Stimulated activated CD4-positive, alpha-beta T cell treated with anti-CD3 and anti-CD28 coated beads, Interleukin-15, amount 100 ng/mL, for 1 hour (primary cell): Measurements from ENCODE around the gene IBA57.

ENCODE experiments used
- DNase-seq, 2 donors: peaks; one replicate each; pipeline ENCODE4 v3.0.0-alpha.2; 2020; ENCODE audit warnings: low read depth in 1 of 2, low spot score in 1 of 2

Gene IBA57

DNA sequence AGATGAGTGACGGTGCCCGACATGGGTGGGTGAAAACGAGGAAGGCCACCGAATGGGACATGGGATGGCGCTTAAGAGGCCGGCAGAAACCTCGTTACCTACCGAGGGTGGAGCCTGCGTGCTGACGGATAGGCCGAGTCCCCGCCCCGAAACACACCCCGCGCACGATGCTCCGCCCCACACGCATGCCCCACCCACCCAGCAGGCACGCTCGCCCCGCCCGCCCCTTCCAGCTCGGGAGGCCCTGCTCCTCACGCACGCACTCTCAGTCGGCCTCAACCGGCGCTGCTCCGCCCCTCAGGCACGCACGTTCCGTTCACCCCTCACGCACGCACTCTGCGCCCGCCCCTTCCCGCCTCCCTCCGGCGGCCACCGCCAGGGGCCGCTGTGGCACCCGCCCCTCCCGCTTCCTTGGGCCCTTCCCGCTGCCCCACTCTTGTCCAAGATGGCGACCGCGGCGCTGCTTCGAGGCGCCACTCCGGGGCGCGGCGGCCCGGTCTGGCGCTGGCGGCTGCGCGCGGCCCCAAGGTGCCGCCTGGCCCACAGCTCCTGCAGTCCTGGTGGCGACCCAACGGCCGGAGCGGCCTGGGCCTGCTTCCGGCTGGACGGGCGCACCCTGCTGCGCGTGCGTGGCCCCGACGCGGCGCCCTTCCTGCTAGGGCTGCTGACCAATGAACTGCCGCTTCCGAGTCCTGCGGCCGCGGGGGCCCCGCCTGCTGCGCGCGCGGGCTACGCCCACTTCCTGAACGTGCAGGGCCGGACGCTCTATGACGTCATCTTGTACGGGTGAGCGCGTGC lies at the start of gene IBA57:
Gene IBA57 (plus strand): TSS at position 433 of the 798 bp plus-strand sequence. CDS start 13 bp downstream, at position 446.
- peak; percentile 99 to 100 for DNase-seq

DNA sequence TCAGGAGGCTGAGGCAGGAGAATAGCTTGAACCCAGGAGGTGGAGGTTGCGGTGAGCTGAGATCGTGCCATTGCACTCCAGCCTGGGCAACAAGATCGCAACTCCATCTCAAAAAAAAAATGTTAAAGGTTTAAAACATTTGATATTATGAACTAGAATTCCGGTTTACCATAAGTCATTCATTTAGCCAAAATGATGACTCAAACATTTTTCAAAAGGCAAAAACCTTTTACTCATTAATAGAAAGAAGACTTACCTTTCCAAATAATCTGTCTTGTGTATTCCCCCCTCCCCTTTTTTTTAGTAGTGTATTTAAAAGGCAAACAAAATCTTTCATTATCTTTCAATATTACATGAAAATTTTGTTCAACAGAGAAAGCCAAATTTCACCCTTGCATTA lies 48.3 kb upstream of the IBA57 start:
- no peak for DNase-seq

DNA sequence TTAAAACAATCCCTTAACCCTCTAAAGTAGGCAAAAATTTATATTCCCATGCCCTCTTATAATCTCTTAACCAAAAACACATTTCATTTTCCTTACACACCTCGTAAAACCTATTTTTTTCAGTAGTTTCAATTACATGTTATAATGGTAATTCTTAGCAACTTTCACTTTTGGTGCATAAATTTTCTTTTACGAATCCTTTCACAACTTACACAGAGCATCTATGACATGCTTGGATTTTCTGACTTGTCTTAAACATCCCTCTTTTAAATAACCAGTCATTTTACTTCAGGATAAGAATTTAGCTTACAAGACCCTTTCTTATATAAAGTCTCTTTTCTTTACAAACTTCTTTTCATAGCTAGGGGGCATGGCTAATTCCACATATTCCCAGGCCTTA lies 47.6 kb upstream of the IBA57 start:
- DNase-seq: no peak

DNA sequence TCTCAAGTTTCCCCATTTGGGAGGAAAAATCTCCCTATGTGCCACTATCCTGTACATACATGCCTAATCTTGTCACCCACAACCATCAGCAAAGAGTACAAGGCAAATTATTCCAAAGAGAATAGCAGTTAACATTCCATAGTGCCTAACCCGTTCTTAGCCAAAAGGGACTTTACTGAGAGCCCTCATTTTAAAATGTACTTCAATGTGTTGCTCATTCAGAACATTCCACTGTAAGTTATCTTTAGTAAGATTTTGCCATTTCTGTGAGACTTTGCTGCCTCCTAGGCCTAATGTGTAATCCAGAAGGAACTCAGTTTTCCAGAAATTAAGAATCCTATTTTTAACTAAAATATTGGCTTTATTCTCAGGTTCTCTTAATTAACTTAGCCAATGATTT lies 45.3 kb upstream of the IBA57 start:
- no peak for DNase-seq

DNA sequence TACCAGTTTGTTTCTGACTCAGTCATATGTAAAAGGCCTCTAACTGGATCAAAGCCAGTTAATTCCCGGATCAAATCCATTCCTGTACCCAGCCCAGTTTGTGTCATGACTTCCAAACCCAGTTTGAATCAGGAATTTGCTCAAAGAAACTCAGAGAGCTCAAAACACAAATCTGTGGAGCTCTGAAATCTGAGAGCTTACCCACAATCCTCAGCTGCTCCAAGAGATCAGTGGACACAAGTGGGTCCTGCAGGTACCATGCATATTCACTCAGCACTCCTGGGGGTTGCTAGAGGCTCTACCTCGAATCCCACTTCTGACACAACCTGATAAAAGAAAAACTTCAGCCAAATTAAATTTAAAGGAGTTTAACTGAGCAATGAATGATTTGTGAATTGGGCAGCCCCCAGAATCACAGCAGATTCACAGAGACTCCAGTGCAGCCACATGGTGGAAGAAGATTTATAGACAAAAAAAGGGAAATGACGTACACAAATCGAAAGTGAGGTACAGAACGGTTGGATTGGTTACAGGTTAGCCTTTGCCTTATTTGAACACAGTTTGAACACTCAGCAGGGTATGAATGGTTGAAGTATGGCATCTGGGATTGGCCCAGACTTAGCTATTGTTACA lies 44.6 kb upstream of the IBA57 start:
- no peak for DNase-seq

DNA sequence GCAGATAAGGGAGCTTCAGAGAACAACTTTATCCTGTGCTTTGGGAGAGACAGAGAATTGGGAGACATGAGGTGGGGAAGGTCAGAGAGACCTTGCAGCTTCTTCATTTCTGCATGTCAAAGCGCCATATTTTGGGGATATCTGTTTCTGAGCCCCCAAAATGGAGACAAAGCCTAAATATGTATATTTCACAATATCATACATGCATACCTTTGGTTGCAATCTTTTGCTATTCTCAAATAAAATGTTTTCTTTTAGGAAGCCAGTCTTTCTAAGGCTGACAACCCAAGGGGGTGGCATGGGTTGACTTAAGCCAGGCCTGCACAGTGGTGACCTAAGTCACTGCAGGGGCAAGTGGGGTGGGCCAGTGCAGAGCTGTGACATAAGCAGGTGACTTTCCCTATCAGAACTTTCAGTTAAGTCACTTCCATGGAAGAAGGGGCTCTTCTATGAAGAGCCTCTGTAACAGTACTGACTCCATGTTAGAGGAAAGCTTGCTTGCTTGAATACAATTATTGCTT lies 42.6 kb upstream of the IBA57 start:
- DNase-seq: no peak

DNA sequence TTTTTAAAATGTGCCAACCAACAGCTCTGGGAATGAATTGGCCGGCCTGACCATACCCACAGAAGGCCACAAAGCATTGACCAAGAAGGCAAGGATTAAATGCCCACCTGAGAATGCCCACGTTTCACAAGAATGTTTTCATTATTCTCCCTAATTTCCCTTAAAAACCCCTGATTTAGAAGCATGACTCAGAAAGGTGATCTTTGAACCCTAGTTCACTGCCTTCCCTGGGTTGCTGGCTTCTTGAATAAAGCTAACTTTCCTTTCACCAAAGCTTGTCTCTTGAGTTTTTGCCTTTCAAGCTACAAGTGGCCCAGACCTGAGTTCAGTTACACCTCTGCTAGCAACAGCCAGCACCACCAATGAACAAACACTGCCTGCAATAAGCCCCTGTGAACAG lies 42.1 kb upstream of the IBA57 start:
- DNase-seq: no peak

DNA sequence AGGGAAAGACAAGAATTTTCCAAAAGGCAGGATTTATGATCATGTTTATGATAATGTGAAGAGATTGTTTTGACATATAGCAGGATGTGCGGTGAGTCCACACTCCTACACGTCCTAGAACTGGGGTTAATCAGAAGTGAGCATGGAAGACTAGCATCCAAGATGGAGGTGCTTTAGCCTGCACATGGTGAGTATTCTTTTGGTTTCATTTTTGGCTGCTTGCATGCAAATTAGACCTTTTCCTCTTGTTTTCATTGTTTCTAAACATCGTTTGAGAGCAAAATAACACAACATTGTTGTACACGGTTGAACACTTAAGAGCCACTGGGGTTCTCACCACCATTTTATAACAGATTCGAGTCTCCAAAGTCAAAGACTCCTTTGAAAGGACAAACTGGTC lies 40.4 kb upstream of the IBA57 start:
- no peak for DNase-seq

DNA sequence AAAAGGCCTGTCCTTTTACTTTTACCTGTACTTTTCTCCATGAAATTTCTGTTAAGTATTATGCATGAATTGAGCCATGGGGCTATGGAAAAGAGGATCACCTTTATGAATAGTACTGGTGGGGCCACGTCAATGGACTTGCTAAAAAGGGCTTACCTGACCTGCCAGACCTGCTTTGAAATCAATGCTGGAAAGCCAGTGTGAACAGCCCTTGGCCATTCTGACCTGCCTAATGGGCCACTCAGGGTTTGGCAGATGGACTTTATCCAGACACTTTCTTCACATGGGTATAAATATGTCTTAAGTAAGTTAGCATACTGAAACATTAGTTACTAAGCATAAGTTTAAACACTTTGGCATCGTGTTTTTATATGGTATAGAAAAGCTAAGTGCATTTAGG lies 33.8 kb upstream of the IBA57 start:
- DNase-seq: no peak

DNA sequence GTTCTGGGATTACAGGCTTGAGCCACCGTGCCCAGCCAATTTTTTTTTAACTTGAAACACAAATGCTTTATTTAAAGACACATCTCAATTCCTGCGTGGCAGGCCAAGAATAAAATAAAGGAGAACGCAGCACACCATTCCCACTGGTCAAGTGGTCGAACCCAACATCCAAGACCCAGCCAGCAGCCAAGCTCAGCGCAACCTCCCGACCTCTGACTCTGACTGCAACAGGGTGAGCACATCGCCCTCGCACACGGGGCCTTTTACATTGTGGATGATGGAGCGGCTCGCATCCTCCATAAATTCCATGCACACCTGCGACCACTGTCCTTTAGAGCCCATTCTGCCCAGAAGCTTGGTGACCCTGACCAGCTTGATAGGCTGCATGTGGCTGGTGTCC lies 31.0 kb upstream of the IBA57 start:
- DNase-seq: no peak

DNA sequence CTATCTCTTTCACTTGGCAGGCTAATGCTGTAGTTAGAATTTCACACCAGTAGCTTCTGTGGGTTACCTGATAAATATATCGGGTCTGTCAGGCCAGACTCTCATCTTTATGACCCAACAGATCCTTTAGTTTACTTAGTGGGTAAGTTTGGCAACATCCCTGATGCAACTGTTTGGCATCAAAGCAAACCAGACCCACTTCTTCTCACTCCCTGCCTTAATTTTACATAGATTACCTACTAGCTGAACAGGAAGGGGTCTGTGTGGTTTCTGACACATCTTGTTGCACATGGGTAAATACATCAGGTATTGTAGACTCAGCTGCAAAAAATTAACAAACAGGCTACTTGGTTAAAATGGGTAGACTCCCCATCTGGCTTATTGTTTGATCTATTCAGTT lies 28.7 kb upstream of the IBA57 start:
- no peak for DNase-seq

DNA sequence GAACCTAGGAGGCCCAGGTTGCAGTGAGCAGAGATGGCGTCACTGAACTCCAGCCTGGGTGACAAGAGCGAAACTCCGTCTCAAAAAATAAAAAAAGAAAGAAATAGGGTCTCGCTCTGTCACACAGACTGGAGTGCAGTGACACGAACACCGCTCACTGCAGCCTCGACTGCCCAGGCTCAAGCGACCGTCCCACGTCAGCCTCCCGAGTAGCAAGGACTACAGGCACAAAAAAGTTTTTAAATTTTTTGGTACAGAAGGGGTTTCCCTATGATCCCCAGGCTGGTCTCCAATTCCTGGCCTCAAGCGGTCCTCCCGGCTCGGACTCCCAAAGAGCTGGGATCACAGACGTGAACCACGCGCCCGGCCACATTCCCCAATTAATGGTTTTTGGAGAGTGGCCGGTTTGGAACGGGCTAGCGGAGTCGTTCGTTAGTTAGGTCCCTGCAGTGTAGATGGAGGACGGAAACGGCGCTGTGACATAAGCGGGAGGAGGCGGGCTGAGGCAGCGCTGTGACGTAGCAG lies 26.1 kb upstream of the IBA57 start:
- no peak for DNase-seq

DNA sequence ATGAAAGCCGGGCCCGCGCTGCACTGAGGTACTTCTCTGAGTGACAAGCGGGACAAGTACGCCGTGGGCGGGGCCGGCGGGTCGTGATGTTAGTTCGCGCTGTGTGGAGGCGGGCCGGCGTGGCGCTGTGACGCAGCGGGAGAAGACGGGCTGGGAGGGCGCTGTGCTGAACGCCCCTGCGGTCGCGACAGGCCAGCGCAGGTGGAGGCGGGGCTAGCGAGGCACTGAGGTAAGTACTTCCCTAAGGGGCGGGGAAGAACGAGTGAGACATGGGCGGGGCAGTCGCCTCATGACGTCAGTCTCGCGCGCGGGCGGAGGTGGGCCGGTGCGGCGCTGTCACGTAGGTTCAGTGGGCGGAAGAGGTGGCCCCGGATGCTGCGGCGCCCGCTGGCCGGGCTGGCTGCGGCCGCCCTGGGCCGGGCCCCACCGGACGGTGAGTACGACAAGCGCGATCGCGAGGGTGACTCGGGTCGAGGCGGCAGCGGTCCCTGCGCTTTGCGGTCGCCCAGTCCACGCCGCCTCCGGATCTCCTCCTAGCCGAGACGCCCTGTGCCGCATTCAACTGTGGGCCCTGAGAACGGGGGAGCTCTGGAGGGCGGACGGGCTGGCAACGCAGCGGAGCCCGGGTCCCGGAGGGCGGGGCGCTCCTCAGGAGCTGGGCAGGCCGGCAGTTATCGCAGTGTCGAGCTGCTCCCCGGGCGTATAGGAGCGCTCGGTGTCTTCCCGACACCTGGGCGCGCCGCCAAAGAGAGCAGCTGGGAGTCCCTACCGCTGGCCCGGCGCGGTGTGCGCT lies 25.5 kb upstream of the IBA57 start, which contains the start of gene GUK1:
Gene GUK1 (plus strand): TSS at position 349 of the 793 bp plus-strand sequence. CDS start 24 bp downstream, at position 373.
- DNase-seq: peak; percentile 99 to 100

DNA sequence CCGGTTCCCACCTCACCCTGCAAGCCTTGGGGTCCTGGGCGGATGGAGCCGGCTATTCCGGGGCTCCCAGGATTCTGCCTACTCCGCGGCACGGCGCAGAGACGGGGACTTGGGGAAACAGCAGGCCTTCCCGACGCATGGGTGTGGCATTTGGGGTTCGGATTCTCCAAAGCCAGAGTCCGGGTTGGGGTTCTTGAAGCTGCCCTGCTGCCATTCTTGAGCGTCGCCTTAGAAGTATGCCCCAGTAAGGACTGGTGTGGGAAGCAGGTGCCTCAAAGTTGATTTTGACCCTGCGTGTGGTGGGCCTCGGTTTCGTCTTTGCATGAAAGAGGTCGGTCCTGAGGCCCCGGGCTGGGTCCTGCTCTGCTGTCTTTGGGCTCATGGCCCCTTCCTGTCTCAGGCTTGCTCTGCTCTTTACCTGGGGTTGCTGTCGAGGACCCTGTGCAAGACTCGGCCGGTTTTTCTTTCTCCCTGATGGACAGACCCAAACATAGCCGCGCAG lies 24.8 kb upstream of the IBA57 start:
- no peak for DNase-seq

DNA sequence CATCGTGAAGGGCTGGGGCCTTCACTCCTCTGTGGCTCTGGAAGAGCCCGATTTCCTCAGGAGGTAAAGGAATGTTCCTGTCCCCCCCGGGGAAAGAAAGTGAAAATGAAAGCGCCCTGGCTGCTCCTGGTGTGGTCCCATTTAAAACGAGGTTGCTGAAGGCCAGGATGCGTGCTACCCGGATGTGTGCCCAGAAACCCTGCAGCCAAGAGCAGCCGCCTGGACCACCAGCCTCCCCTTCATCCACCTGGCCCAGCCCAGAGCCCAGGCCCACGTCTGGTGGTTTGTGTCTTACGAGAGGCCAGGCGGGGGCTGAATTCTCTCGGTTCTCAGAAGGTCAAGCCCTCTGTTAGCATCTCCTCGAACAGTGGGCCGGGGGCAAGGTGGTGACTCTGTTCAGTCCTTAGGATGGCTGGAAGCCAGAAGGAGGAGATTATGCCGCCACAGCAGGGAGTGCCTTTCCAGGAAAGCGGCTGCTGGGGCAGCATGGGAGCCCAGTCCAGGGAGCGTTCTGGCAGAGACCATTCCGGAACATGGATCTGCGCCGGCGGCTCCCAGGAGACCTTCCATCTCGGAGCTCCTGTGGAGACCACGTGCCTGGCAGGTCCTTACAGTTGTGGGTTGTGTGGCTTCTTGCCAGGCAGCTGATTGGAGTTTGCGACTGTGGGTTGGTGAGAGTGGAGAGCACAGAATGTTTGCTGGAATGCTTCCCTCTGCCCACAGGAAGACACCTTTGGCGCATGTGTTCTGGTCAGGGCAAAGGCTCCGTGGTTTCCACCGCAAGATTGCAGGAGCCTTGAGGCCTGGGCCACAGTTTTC lies 24.2 kb upstream of the IBA57 start:
- DNase-seq: no peak

DNA sequence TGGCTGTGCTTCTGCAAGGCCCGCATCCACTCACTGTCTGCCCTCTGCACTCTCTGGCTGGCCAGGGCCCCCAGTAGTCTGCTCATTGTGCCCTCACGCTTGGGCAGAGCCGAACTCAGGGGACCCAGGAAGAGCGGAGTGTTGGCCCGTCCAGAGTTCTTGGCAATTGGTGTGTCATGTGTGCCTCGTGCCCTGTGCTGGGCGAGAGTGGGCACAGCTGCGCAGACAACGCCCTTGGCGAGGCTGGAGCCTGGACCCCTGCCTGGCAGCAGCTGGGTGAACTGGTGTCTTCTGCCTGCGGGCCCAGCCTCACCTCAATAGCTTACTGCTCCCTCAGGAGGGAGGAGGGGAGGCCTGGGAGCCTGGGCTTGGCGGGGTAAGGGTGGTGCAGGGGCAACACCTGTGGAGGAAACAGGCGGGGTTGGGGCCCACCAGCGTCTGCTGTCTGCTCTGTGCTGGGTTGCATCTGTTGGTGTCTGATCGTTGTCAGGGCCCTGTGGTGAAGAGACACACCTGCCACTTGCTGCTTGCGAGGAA lies 23.4 kb upstream of the IBA57 start:
- no peak for DNase-seq

DNA sequence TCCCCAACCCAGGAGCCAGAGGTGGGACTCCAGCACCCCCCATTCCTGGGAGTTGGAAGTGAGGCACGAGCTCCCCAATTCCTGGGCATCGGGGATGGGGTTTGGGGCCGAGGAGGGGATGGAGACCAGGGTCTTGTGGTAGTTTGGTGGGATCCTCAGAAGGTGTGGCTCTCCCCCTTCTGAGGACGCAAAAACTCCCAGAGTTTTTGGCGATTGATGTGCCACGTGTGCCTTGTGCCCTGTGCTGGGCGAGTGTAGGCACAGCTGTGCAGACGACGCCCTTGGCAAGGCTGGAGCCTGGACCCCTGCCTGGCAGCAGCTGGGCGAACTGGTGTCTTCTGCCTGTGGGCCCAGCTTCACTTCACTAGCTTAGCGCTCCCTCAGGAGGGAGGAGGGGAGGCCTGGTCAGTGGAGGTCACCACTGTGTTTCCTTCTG lies 22.9 kb upstream of the IBA57 start:
- DNase-seq: no peak

DNA sequence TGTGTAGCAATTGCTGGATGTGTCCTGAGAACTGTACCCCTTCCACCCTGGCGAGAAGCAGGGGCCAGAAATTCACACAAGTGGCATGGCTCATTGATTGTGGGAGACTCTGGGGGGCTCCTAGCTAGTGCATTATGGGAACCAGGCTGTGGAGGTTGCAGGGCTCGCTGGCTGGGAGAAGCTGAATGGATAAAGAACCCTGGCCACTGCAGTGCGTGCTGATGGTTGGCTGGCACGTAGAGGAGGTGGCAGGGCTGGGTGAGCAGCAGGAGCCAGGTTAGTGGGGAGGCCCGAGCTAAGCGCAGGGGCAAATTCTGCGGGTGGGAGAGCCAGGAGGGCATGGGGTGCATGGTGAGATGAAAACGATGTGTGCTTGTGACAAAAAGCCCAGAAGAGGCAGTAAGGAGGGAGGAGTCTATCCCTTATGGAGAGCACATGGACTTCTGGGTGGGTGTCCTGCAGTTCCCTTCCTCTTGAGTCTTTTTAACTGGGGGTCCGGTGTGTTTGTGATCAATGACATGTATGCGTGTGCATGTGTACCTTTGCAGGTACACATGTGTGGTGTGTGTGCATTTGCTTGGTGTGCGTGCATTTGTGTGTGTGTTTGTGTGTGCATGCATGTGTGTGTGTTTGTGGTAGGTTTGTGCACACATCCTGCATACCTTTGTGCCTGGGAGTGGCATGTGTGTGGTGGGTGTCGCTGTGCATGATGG lies 22.0 kb upstream of the IBA57 start:
- DNase-seq: no peak

DNA sequence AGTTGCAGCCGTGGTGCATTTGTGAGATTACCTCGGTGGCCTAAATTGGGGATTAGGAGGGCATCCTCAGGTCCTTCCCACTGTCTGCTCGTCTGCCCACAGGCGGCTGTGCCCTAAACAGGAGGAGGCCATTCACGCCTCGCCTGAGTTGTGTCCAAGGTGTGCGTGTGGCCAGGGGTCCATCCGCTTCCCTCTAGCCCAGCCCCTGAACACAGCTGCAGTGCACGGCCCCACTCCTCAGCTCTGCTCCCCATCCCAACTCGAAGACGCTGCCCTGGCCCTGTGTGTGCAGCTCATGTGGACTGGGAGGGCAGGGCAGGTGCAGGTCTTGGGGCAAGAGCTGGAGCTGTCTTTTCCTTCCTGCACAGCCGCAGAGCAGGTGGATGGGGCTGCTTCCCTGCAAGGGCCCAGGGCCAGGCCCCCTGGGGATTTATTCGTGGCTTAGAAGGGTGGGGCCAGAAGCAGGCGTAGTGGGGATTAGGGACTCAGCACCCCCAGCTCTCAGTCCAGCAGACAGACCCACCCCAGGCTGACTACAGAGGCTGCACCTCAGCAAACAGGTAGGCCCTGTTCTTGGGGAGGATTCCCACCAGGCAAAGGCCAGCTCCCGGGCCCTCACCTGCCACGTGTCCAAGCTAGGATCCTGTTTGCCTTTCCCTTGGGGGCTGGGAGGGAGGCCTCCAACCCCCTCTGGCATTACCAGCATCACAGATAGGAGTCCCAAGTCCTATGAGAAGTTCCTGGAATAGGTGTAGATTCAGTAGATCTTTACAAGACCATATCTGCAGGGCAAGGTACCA lies 21.2 kb upstream of the IBA57 start:
- DNase-seq: no peak
